GM23338 (cell line): ENCODE data around the gene SFXN1. TPM values are rescaled to one million over a fixed set of nuclear protein-coding genes. Genes with fewer than 3 reads are reported as not detected.
A peak's percentile ranks its signal among the peaks of the same experiment; 100 is the strongest.
"Not testable (repeated sequence)": the region's sequence is repeated elsewhere in the genome, so short reads cannot be mapped to it uniquely, and the experiment has no call there.

Experiments used
- ATAC-seq: fragments of 200-7000 bp; cut with Tn5 transposase; 3 replicates; pipeline ENCODE4 v1.9.1; 2020
- DNase-seq: peaks from one replicate; pipeline ENCODE4 v3.0.0-alpha.2; 2015; ENCODE audit warnings: low spot score
- H2AFZ ChIP-seq: fragments of 200-600 bp; sonication (generic); 2 replicates; pipeline ENCODE4 v1.8.0; 2016; ENCODE audit warnings: antibody characterized with exemption, mild to moderate bottlenecking, moderate library complexity
- H3F3A ChIP-seq: fragments of 200-600 bp; sonication (generic); replicated peaks from 2 replicates; pipeline ENCODE4 v1.8.0; 2017; ENCODE audit warnings: antibody characterized with exemption, mixed run types, low read depth
- H3K27ac ChIP-seq: fragments of 200-600 bp; sonication (generic); 2 replicates; pipeline ENCODE4 v1.6.1; 2016; ENCODE audit warnings: low read depth
- H3K27me3 ChIP-seq: fragments of 200-600 bp; sonication (generic); 2 replicates; pipeline ENCODE4 v1.8.0; 2016; ENCODE audit warnings: mild to moderate bottlenecking, mixed run types, moderate library complexity; ENCODE audit not compliant: insufficient read depth
- H3K36me3 ChIP-seq: fragments of 200-600 bp; sonication (generic); 2 replicates; pipeline ENCODE4 v1.8.0; 2016; ENCODE audit warnings: mild to moderate bottlenecking; ENCODE audit not compliant: insufficient read depth
- H3K4me1 ChIP-seq: fragments of 200-600 bp; sonication (generic); 2 replicates; pipeline ENCODE4 v1.8.0; 2016; ENCODE audit warnings: mild to moderate bottlenecking, moderate library complexity; ENCODE audit not compliant: insufficient read depth
- H3K4me2 ChIP-seq: fragments of 200-600 bp; sonication (generic); 2 replicates; pipeline ENCODE4 v1.7.1; 2017; ENCODE audit warnings: mixed run types
- H3K4me3 ChIP-seq: fragments of 200-600 bp; sonication (generic); 2 replicates; pipeline ENCODE4 v1.6.1; 2016; ENCODE audit warnings: mixed run types
- H3K79me2 ChIP-seq: fragments of 200-600 bp; sonication (generic); replicated peaks from 2 replicates; pipeline ENCODE4 v1.8.0; 2017; ENCODE audit warnings: mild to moderate bottlenecking; ENCODE audit not compliant: insufficient read depth
- H3K9me2 ChIP-seq: fragments of 200-600 bp; sonication (generic); 2 replicates; pipeline ENCODE4 v1.8.0; 2017; ENCODE audit not compliant: insufficient read depth
- H4K20me1 ChIP-seq: fragments of 200-600 bp; sonication (generic); replicated peaks from 2 replicates; pipeline ENCODE4 v1.8.0; 2017; ENCODE audit warnings: mild to moderate bottlenecking; ENCODE audit not compliant: insufficient read depth
- H3K27ac Mint-ChIP-seq: 2 replicates; pipeline ENCODE4 v1.8.0; 2020; ENCODE audit warnings: inconsistent platforms, mild to moderate bottlenecking, moderate library complexity, mixed read lengths
- H3K27me3 Mint-ChIP-seq: 3 replicates; pipeline ENCODE4 v1.8.0; 2022; ENCODE audit warnings: low read depth, mild to moderate bottlenecking, moderate library complexity, mixed read lengths, inconsistent platforms; ENCODE audit not compliant: insufficient read depth, poor library complexity
- H3K36me3 Mint-ChIP-seq: 3 replicates; pipeline ENCODE4 v1.8.0; 2021; ENCODE audit warnings: low read depth, mild to moderate bottlenecking, inconsistent platforms, moderate library complexity, mixed read lengths
- H3K4me1 Mint-ChIP-seq: 3 replicates; pipeline ENCODE4 v1.8.0; 2020; ENCODE audit warnings: mild to moderate bottlenecking, inconsistent platforms, mixed read lengths
- H3K4me3 Mint-ChIP-seq: 3 replicates; pipeline ENCODE4 v1.8.0; 2021; ENCODE audit warnings: moderate library complexity, mild to moderate bottlenecking, inconsistent platforms, mixed read lengths
- H3K9me3 Mint-ChIP-seq: 3 replicates; pipeline ENCODE4 v1.8.0; 2020; ENCODE audit warnings: moderate library complexity, mild to moderate bottlenecking, inconsistent platforms, mixed read lengths
- CREB1 ChIP-seq: fragments of 250-450 bp; sonication (Bioruptor Pico); IDR thresholded peaks from 2 replicates; pipeline ENCODE4 v1.5.0; 2020; ENCODE audit warnings: low read depth, mild to moderate bottlenecking, moderate library complexity
- CTCF ChIP-seq, 2 experiments: fragments of 200-600 bp in 1 of 2; sonication (generic) in 1 of 2; conservative IDR thresholded peaks; 2 replicates each; pipeline versions ENCODE4 v1.5.1 to v1.6.1; 2016 to 2017; ENCODE audit warnings: antibody characterized with exemption in 2 of 2, low read depth in 2 of 2, mild to moderate bottlenecking in 2 of 2, moderate library complexity in 1 of 2
- ETS1 ChIP-seq: IDR thresholded peaks from 2 replicates; pipeline ENCODE4 v1.6.1; 2016; ENCODE audit warnings: antibody characterized with exemption
- EZH2 ChIP-seq: fragments of 200-600 bp; sonication (generic); IDR thresholded peaks from one replicate; pipeline ENCODE4 v1.8.0; 2017; ENCODE audit warnings: antibody characterized with exemption, mild to moderate bottlenecking, low read depth; ENCODE audit not compliant: unreplicated experiment
- REST ChIP-seq: IDR thresholded peaks from one replicate; pipeline ENCODE4 v1.6.1; 2018; ENCODE audit warnings: antibody characterized with exemption; ENCODE audit not compliant: unreplicated experiment
- polyA plus RNA-seq: library from polyadenylated mRNA; unstranded; fragments of >200 nt; fragmentation: Nextera tagmentation; extraction: Ambion mirVana; gene quantifications from 2 replicates; pipeline ENCODE4 v1.2.1, GENCODE V29; 2016
- total RNA-seq: library from RNA; depleted of rRNA; stranded (reverse); fragments of >200 nt; shearing (Covaris generic); gene quantifications from 2 replicates; pipeline ENCODE4 v1.2.3, GENCODE V29; 2014

SFXN1 gene
- total and polyA plus RNA-seq, 2 experiments from 2014 or later = 44.0 to 97.7 TPM

GRCh38 chr5:175534070-175534932, 55.9 kb downstream of the SFXN1 start:
- Histone ChIP-seq H3K79me2 (no peaks in the 10 kb centered on the region), H3K4me2 (peak overlapping the region; percentile 69), H3K36me3 (no peaks in the 10 kb centered on the region), H3K27ac (no peak overlapping the region), H3K27me3 (no peaks in the 10 kb centered on the region), H3K9me2 (no peaks in the 10 kb centered on the region), H3F3A (no peaks in the 10 kb centered on the region), H2AFZ (no peak overlapping the region), H3K4me3 (peak overlapping the region; percentile 35; the same call in 1 of the 2 replicates), H3K4me1 (peaks cover 32% of the 10 kb centered on the region), H4K20me1 (no peaks in the 10 kb centered on the region)
- no peaks in the 10 kb centered on the region for H3K36me3 Mint-ChIP-seq
- TF ChIP-seq ETS1 = peak; percentile 34; the same call in 1 of the 2 replicates
- no peak for TF ChIP-seq EZH2
- 0 out of 2 replicates have a peak, but pooled peaks have one; percentile 24 for TF ChIP-seq CREB1 (CRISPR knock-in tag)
- TF ChIP-seq CTCF (conservative IDR thresholded peaks at IDR 0.05; ENCODE audit: low read depth in 2 of 2) = peak; percentile 100
- H3K27ac Mint-ChIP-seq = no peak overlapping the region
- peaks cover 21% of the 10 kb centered on the region for H3K4me1 Mint-ChIP-seq
- H3K4me3 Mint-ChIP-seq = peak overlapping the region; percentile 55; the same call in 1 of the 3 replicates
- H3K9me3 Mint-ChIP-seq = no peaks in the 10 kb centered on the region
- DNase-seq = peak; percentile 96
- peaks cover 6% of the 10 kb centered on the region for H3K27me3 Mint-ChIP-seq
- peak; percentile 92 for ATAC-seq

- H3K9me2 ChIP-seq, ATAC-seq, H4K20me1 ChIP-seq, DNase-seq, H3K27me3 ChIP-seq, H3K79me2 ChIP-seq, H3K9me3 Mint-ChIP-seq, H3K27ac ChIP-seq, H3K36me3 Mint-ChIP-seq, H3K27ac Mint-ChIP-seq, H3K36me3 ChIP-seq, H3K4me3 ChIP-seq, H3F3A ChIP-seq, H3K4me3 Mint-ChIP-seq, H3K27me3 Mint-ChIP-seq, H2AFZ ChIP-seq: not testable (repeated sequence)
- Histone ChIP-seq H3K4me2 (0 out of 2 replicates have a peak overlapping the region, but pooled peaks have one; percentile 46), H3K4me1 (peaks cover 39% of the 10 kb centered on the region)
- peaks cover 26% of the 10 kb centered on the region for H3K4me1 Mint-ChIP-seq
These were observed 57.0 kb downstream of the SFXN1 start for GRCh38 chr5:175535331-175535730.

- Histone ChIP-seq H3K36me3 (no peaks in the 10 kb centered on the region), H3K4me2 (peak overlapping the region; percentile 46), H3K9me2 (no peaks in the 10 kb centered on the region), H3K79me2 (no peaks in the 10 kb centered on the region), H3K4me3 (no peak overlapping the region), H3K27me3 (no peaks in the 10 kb centered on the region), H3F3A (no peaks in the 10 kb centered on the region), H2AFZ (no peak overlapping the region), H4K20me1 (no peaks in the 10 kb centered on the region), H3K4me1 (peaks cover 41% of the 10 kb centered on the region), H3K27ac (no peak overlapping the region)
- no peaks in the 10 kb centered on the region for H3K9me3 Mint-ChIP-seq
- no peak for DNase-seq
- peaks cover 28% of the 10 kb centered on the region for H3K4me1 Mint-ChIP-seq
- H3K4me3 Mint-ChIP-seq = no peak overlapping the region
- no peaks in the 10 kb centered on the region for H3K36me3 Mint-ChIP-seq
- no peak overlapping the region for H3K27ac Mint-ChIP-seq
- no peak for ATAC-seq
- peaks cover 9% of the 10 kb centered on the region for H3K27me3 Mint-ChIP-seq
- no peak for TF ChIP-seq REST
These were observed 57.4 kb downstream of the SFXN1 start for GRCh38 chr5:175535796-175536195.
